HepG2 (cell line): ENCODE results near the gene CCN2. TPM values are rescaled to one million over a fixed set of nuclear protein-coding genes. Genes with fewer than 3 reads are reported as not detected.

ENCODE experiments used
- ATAC-seq: fragments of 200-7000 bp; cut with Tn5 transposase; 3 replicates; pipeline ENCODE4 v1.9.1; 2020; ENCODE audit warnings: mild to moderate bottlenecking, moderate library complexity
- BruUV-seq: library from RNA; stranded (reverse); fragments of 400-500 nt; replicated peaks from 2 replicates; lab custom pipeline; 2021; lab: Mats Ljungman, UMichigan
- CTCF ChIA-PET: fragments of 300-600 bp; formaldehyde crosslinking; extraction: SDS; loops from one replicate; lab custom pipeline; 2021; ENCODE audit warnings: low total read pairs, inconsistent platforms, low intra/inter-chr PET ratio; lab: Yijun Ruan, JAX
- POLR2A ChIA-PET: fragments of 350-600 bp; sonication (Branson Sonifier 250); formaldehyde crosslinking; loops from one replicate; lab custom pipeline; 2020; ENCODE audit warnings: antibody characterized with exemption, inconsistent platforms; lab: Yijun Ruan, JAX
- DNase-seq: peaks from one replicate; pipeline ENCODE4 v3.0.0-alpha.2; 2015; ENCODE audit warnings: low spot score
- FAIRE-seq: peaks from 3 replicates; lab custom pipeline; 2011; peaks lifted over from hg19 to GRCh38; lab: Jason Lieb, UNC
- H2AFZ ChIP-seq: one replicate; pipeline ENCODE4 v1.6.1; 2011; ENCODE audit warnings: low read length, inconsistent platforms
- H3K27ac ChIP-seq: fragments of 300-600 bp; 3 replicates; pipeline ENCODE4 v1.8.0; 2011; ENCODE audit warnings: mixed run types, mild to moderate bottlenecking, mixed read lengths, low read length, inconsistent platforms; ENCODE audit not compliant: insufficient read depth; ENCODE audit errors: extremely low read length
- H3K27me3 ChIP-seq, 2 experiments: fragments of 200-600 bp in 1 of 2; 2 replicates in 1 of 2; 3 replicates in 1 of 2; pipeline versions ENCODE4 v1.6.0 to v1.8.0; 2011; ENCODE audit warnings: low read length in 2 of 2, mild to moderate bottlenecking in 2 of 2, moderate library complexity in 2 of 2, inconsistent platforms in 1 of 2; ENCODE audit not compliant: insufficient read depth in 2 of 2, control insufficient read depth in 1 of 2
- H3K36me3 ChIP-seq, 2 experiments: fragments of 200-600 bp in 1 of 2; replicated peaks in 1 of 2; 2 replicates in 1 of 2; 3 replicates in 1 of 2; pipeline versions ENCODE4 v1.5.1 to v1.8.0; 2011; ENCODE audit warnings: low read length in 2 of 2, inconsistent platforms in 1 of 2; ENCODE audit not compliant: insufficient read depth in 2 of 2, control insufficient read depth in 1 of 2
- H3K4me1 ChIP-seq: 2 replicates; pipeline ENCODE4 v1.5.1; 2012; ENCODE audit warnings: low read length, inconsistent platforms; ENCODE audit not compliant: insufficient read depth
- H3K4me2 ChIP-seq: 2 replicates; pipeline ENCODE4 v1.6.0; 2011; ENCODE audit warnings: low read depth, low read length, inconsistent platforms
- H3K4me3 ChIP-seq, 3 experiments: fragments of 200-600 bp in 1 of 3; sonication (generic), shearing (Covaris generic) in 1 of 3; replicated peaks in 1 of 3; 2 replicates each; pipeline ENCODE4 v1.5.1; 2011 to 2016; ENCODE audit warnings: low read length in 3 of 3, inconsistent platforms in 2 of 3, low read depth in 2 of 3, mild to moderate bottlenecking in 2 of 3, control low read depth in 1 of 3, mixed read lengths in 1 of 3; ENCODE audit not compliant: insufficient read depth in 1 of 3
- H3K79me2 ChIP-seq: one replicate; pipeline ENCODE4 v1.6.1; 2011; ENCODE audit warnings: low read length, inconsistent platforms; ENCODE audit not compliant: insufficient read depth
- H3K9ac ChIP-seq: 2 replicates; pipeline ENCODE4 v1.6.0; 2011; ENCODE audit warnings: mild to moderate bottlenecking, low read depth, low read length, inconsistent platforms; ENCODE audit not compliant: insufficient read depth
- H3K9me3 ChIP-seq: 2 replicates; pipeline ENCODE4 v1.5.1; 2012; ENCODE audit warnings: mild to moderate bottlenecking, low read length
- H4K20me1 ChIP-seq: 2 replicates; pipeline ENCODE4 v1.6.0; 2011; ENCODE audit warnings: inconsistent platforms, mild to moderate bottlenecking, low read length, moderate library complexity; ENCODE audit not compliant: insufficient read depth
- BHLHE40 ChIP-seq: IDR thresholded peaks from 2 replicates; pipeline ENCODE4 v1.6.1; 2011; ENCODE audit warnings: low read length, improper control_type of control experiment
- BRD4 ChIP-seq: sonication (generic); formaldehyde crosslinking; IDR thresholded peaks from 2 replicates; pipeline ENCODE4 v1.4.0; 2020; ENCODE audit warnings: missing genetic modification reagents
- EZH2 ChIP-seq: conservative IDR thresholded peaks from 2 replicates; pipeline ENCODE4 v1.6.1; 2012; ENCODE audit warnings: mild to moderate bottlenecking, low read depth, low read length, moderate library complexity
- MXI1 ChIP-seq: IDR thresholded peaks from 3 replicates; pipeline ENCODE4 v1.6.1; 2012; ENCODE audit warnings: low read depth, low read length, inconsistent platforms, borderline replicate concordance
- NCOA1 ChIP-seq: sonication (generic); formaldehyde crosslinking; IDR thresholded peaks from 2 replicates; pipeline ENCODE4 v1.9.0; 2021; ENCODE audit warnings: missing genetic modification reagents
- NONO ChIP-seq, 2 experiments: fragments of 450-650 bp in 1 of 2; sonication (generic) in 1 of 2; formaldehyde crosslinking in 1 of 2; IDR thresholded peaks in 1 of 2; conservative IDR thresholded peaks in 1 of 2; 2 replicates each; pipeline versions ENCODE4 v1.6.1 to v1.8.0; 2017 to 2022; ENCODE audit warnings: mild to moderate bottlenecking in 1 of 2, missing genetic modification reagents in 1 of 2, moderate library complexity in 1 of 2
- NR2C2 ChIP-seq: sonication (generic); formaldehyde crosslinking; IDR thresholded peaks from 2 replicates; pipeline ENCODE4 v1.4.0; 2020; ENCODE audit warnings: missing genetic modification reagents, mild to moderate bottlenecking, moderate library complexity, borderline replicate concordance
- RARG ChIP-seq: sonication (generic); formaldehyde crosslinking; IDR thresholded peaks from 2 replicates; pipeline ENCODE4 v1.4.0; 2020; ENCODE audit warnings: low read depth, mild to moderate bottlenecking, missing genetic modification reagents
- SALL1 ChIP-seq: sonication (generic); formaldehyde crosslinking; IDR thresholded peaks from 2 replicates; pipeline ENCODE4 v1.8.0; 2022; ENCODE audit warnings: mild to moderate bottlenecking, missing genetic modification reagents
- ZBTB7B ChIP-seq: sonication (generic); formaldehyde crosslinking; IDR thresholded peaks from 2 replicates; pipeline ENCODE4 v1.4.0; 2020; ENCODE audit warnings: missing genetic modification reagents
- ZMYM3 ChIP-seq: sonication (generic); formaldehyde crosslinking; IDR thresholded peaks from 2 replicates; pipeline ENCODE4 v1.5.1; 2020; ENCODE audit warnings: mild to moderate bottlenecking, missing genetic modification reagents
- ZNF607 ChIP-seq: sonication (generic); formaldehyde crosslinking; IDR thresholded peaks from 2 replicates; pipeline ENCODE4 v1.5.1; 2020; ENCODE audit warnings: missing genetic modification reagents, mild to moderate bottlenecking, borderline replicate concordance
- ZNF761 ChIP-seq: sonication (generic); formaldehyde crosslinking; conservative IDR thresholded peaks from 2 replicates; pipeline ENCODE4 v1.4.0; 2020; ENCODE audit warnings: mild to moderate bottlenecking, missing genetic modification reagents
- ZNF768 ChIP-seq: sonication (generic); formaldehyde crosslinking; IDR thresholded peaks from 2 replicates; pipeline ENCODE4 v1.4.0; 2020; ENCODE audit warnings: missing genetic modification reagents
- WGBS: methylation state at CpG from one replicate; pipeline ENCODE4 v1.1.6; 2017; ENCODE audit warnings: low lambda C conversion rate; 5-methylcytosine and 5-hydroxymethylcytosine counted together
- in situ Hi-C: cut with HindIII; loops from 2 replicates; pipeline ENCODE4 v1.10.0; 2017; ENCODE audit warnings: low pct_unique_long_range_greater_than_20kb; ENCODE audit not compliant: extremely low pct_ligation_motif_present
- intact Hi-C: fragments of 100-400 bp; cut with micrococcal nuclease; formaldehyde crosslinking; loops from one replicate; pipeline ENCODE4 v1.10.0; 2022; ENCODE audit not compliant: unreplicated experiment
- polyA plus RNA-seq, 8 experiments: library from polyadenylated mRNA; depleted of rRNA in 3 of 8; stranded (reverse) in 7 of 8; unstranded in 1 of 8; fragments of >200 nt; fragmentation: Illumina TruSeq in 4 of 8; extraction: Trizol in 4 of 8; gene quantifications; 2 replicates each; pipeline versions ENCODE4 v1.2.1 to v1.2.3, GENCODE V29; 2011 to 2016; ENCODE audit warnings: low read depth in 4 of 8, missing spikeins in 1 of 8, mixed read lengths in 1 of 8; ENCODE audit not compliant: insufficient read depth in 1 of 8
- total RNA-seq, 5 experiments: library from RNA; depleted of rRNA; stranded (reverse); fragments of >200 nt; fragmentation: Illumina TruSeq; extraction: Trizol; gene quantifications; 2 replicates each; pipeline ENCODE4 v1.2.3, GENCODE V29; 2016; ENCODE audit warnings: low read depth in 1 of 5
- TF ChIP-seq, protein P1 (sequence below): sonication (generic); formaldehyde crosslinking; IDR thresholded peaks from 2 replicates; pipeline ENCODE4 v1.4.0; 2020; ENCODE audit warnings: missing genetic modification reagents
- TF ChIP-seq, protein P2 (sequence below): sonication (generic); formaldehyde crosslinking; IDR thresholded peaks from 2 replicates; pipeline ENCODE4 v1.4.0; 2020; ENCODE audit warnings: missing genetic modification reagents, mild to moderate bottlenecking, borderline replicate concordance
- TF ChIP-seq, protein P3 (sequence below): sonication (generic); formaldehyde crosslinking; IDR thresholded peaks from 2 replicates; pipeline ENCODE4 v1.4.0; 2020; ENCODE audit warnings: missing genetic modification reagents

Gene CCN2
- total and polyA plus RNA-seq, 2 of the 13 experiments (the other 11 are each of a cell fraction or from before 2014, with no cell fraction given): 34.7 to 316 TPM

DNA sequence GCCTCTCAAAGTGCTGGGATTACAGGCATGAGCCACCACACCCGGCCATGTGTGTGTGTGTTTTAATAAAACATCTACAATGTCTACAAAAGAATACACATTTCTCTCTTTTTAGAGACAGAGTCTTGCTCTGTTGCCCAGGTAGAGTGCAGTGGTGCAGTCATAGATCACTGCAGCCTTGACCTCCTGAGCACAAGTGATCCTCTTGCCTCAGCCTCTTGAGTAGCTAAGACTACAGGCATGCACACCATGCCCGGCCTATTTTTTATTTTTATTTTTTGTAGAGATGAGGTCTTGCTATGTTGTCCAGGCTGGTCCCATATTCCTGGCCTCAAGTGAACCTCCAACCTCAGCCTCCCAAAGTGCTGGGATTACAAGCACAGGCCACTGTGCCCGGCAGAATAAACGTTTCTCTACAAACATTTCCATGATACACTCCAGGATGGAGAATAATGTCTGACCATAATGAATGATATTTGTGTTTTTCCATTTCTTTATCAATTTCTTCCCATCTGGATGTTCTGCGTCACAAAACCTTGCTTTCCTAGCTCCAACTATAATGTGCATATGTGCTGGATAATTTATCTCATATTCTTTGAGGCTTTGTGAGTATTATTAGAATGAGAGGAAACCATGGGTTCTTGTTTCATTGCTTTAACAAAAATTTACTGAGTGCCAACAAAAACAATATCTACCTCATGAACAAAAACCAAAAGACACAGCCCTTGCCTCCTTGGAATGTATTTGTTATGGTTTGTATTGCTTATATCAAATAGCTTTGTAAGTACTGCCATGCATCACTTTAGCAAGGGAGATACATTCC lies 28.6 kb upstream of the CCN2 start:
- CTCF ChIA-PET: no interaction called here
- no peaks in the 10 kb centered on the region for H3K9me3 ChIP-seq
- BruUV-seq: no TSS peak
- no peak for FAIRE-seq
- no peak overlapping the region for H2AFZ ChIP-seq
- H4K20me1 ChIP-seq: no peaks in the 10 kb centered on the region
- no peak overlapping the region for H3K4me3 ChIP-seq
- H3K79me2 ChIP-seq: no peaks in the 10 kb centered on the region
- DNase-seq: no peak
- in situ Hi-C loops: loop anchor here (5.0 kb wide), 1 partner anchor 43 kb away; no protein-coding TSS in a partner anchor
- H3K36me3 ChIP-seq: no peaks in the 10 kb centered on the region
- intact Hi-C loops: no loop called here
- ATAC-seq: no peak
- 90% methylated on average over 5 of the region's 5 CpGs for WGBS
- POLR2A ChIA-PET: interaction anchor here (1.2 to 13.1 kb wide), 12 partner anchors 18 to 835 kb away, joined by 3 to 400 read pairs (median 6); partner anchors contain the start of genes CCN2 and RPS12
- H3K4me1 ChIP-seq: peaks cover 97% of the 10 kb centered on the region
- no peaks in the 10 kb centered on the region for H3K27me3 ChIP-seq
- peak overlapping the region; percentile 46 for H3K9ac ChIP-seq
- peak overlapping the region; percentile 98 for H3K27ac ChIP-seq
- H3K4me2 ChIP-seq: peak overlapping the region; percentile 1; the same call in 1 of the 2 replicates
- no peak for TF ChIP-seq ZNF768 (CRISPR knock-in tag)
- 0 out of 2 replicates have a peak, but pooled peaks have one; percentile 33 for TF ChIP-seq BRD4 (CRISPR knock-in tag)
- TF ChIP-seq BHLHE40: no peak
- TF ChIP-seq, protein P1, sequence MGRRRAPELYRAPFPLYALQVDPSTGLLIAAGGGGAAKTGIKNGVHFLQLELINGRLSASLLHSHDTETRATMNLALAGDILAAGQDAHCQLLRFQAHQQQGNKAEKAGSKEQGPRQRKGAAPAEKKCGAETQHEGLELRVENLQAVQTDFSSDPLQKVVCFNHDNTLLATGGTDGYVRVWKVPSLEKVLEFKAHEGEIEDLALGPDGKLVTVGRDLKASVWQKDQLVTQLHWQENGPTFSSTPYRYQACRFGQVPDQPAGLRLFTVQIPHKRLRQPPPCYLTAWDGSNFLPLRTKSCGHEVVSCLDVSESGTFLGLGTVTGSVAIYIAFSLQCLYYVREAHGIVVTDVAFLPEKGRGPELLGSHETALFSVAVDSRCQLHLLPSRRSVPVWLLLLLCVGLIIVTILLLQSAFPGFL (CRISPR knock-in tag): no peak
- no peak for TF ChIP-seq ZNF761 (CRISPR knock-in tag)
- no peak for TF ChIP-seq RARG (CRISPR knock-in tag)
- TF ChIP-seq ZMYM3 (CRISPR knock-in tag): 0 out of 2 replicates have a peak, but pooled peaks have one; percentile 54
- no peak for TF ChIP-seq ZBTB7B (CRISPR knock-in tag)
- TF ChIP-seq NR2C2 (CRISPR knock-in tag): peak; percentile 31; the same call in 1 of the 2 replicates
- TF ChIP-seq, protein P2, sequence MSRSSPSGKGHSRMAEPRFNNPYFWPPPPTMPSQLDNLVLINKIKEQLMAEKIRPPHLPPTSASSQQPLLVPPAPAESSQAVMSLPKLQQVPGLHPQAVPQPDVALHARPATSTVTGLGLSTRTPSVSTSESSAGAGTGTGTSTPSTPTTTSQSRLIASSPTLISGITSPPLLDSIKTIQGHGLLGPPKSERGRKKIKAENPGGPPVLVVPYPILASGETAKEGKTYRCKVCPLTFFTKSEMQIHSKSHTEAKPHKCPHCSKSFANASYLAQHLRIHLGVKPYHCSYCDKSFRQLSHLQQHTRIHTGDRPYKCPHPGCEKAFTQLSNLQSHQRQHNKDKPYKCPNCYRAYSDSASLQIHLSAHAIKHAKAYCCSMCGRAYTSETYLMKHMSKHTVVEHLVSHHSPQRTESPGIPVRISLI (CRISPR knock-in tag): 0 out of 2 replicates have a peak, but pooled peaks have one; percentile 20
- TF ChIP-seq, protein P3, sequence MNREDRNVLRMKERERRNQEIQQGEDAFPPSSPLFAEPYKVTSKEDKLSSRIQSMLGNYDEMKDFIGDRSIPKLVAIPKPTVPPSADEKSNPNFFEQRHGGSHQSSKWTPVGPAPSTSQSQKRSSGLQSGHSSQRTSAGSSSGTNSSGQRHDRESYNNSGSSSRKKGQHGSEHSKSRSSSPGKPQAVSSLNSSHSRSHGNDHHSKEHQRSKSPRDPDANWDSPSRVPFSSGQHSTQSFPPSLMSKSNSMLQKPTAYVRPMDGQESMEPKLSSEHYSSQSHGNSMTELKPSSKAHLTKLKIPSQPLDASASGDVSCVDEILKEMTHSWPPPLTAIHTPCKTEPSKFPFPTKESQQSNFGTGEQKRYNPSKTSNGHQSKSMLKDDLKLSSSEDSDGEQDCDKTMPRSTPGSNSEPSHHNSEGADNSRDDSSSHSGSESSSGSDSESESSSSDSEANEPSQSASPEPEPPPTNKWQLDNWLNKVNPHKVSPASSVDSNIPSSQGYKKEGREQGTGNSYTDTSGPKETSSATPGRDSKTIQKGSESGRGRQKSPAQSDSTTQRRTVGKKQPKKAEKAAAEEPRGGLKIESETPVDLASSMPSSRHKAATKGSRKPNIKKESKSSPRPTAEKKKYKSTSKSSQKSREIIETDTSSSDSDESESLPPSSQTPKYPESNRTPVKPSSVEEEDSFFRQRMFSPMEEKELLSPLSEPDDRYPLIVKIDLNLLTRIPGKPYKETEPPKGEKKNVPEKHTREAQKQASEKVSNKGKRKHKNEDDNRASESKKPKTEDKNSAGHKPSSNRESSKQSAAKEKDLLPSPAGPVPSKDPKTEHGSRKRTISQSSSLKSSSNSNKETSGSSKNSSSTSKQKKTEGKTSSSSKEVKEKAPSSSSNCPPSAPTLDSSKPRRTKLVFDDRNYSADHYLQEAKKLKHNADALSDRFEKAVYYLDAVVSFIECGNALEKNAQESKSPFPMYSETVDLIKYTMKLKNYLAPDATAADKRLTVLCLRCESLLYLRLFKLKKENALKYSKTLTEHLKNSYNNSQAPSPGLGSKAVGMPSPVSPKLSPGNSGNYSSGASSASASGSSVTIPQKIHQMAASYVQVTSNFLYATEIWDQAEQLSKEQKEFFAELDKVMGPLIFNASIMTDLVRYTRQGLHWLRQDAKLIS (CRISPR knock-in tag): 0 out of 2 replicates have a peak, but pooled peaks have one; percentile 10
- peak; percentile 7; the same call in 1 of the 2 replicates for TF ChIP-seq SALL1 (CRISPR knock-in tag)
- no peak for TF ChIP-seq MXI1
- TF ChIP-seq EZH2: no peak
- TF ChIP-seq NONO (IDR thresholded peaks at IDR 0.05): no peak
- no peak for TF ChIP-seq NONO (CRISPR knock-in tag; conservative IDR thresholded peaks at IDR 0.05)
- TF ChIP-seq NCOA1 (CRISPR knock-in tag): no peak
- TF ChIP-seq ZNF607: no peak
